Measurements from ENCODE around the gene MARCHF3. TPM values are rescaled to one million over a fixed set of nuclear protein-coding genes. Genes with fewer than 3 reads are reported as not detected.

Gene MARCHF3, protein sequence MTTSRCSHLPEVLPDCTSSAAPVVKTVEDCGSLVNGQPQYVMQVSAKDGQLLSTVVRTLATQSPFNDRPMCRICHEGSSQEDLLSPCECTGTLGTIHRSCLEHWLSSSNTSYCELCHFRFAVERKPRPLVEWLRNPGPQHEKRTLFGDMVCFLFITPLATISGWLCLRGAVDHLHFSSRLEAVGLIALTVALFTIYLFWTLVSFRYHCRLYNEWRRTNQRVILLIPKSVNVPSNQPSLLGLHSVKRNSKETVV
- total RNA-seq = 1 to 10 TPM in 3 of 6 experiments, under 1 TPM in 3; 0.33 to 4.3 (median 0.77) TPM
- long read RNA-seq = 0 reads

DNA sequence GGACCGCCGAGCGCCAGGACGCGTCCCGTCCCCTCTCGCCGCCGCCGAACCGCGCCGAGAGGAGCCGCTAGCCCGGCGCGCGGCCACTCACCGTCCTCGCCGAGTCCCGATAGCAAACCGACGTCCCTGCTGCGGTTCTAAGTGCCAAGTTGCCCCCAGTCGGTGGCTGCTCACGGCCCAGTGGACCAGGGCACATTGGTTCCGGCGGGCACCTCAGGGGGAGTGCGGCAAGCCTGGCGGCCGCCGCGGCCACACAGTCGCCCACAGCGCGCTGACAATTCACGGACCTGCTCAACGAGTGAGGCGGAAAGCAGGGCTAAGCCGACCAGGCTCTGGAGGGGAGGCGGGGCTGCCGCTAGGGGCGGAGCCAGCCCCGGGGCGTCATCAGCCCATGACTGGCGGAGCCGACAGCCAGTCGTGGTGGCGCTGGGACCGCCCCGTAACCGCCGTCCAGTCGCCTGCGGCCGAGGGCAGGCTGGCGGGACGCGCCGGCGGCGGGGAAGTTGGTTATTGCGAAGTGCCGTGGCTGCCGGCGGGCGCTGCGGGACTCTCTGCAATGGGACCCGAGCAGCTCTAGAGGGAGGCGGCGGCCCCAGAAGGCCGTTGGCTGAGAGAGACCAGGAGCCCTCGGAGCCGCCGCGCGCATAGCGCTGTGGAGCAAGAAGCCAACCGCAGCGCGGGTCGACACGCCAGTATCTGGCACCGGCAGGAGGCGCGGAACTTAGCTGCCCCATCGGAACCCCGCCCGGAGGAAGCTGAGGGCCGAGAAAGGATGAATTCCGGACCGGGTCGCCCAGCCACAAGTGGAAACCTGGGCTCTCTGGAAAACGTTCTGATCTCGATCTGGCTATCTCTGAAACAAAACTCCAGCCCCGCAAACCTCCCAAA lies at the start of gene MARCHF3:
TSS of gene MARCHF3 (minus strand) at position 300 of the 888 bp plus-strand sequence. CDS start 112,387 bp downstream, outside the sequence.
- WGBS (ENCODE audit: insufficient coverage, low coverage, low lambda C conversion rate, missing lambda C conversion rate) = 0% methylated on average over 20 of the region's 97 CpGs
- Histone ChIP-seq H3K36me3 (no peaks in the 10 kb centered on the region), H3K4me1 (peaks cover 0 to 9% (median 1%) of the 10 kb centered on the region in 4 donors), H3K9me3 (no peaks in the 10 kb centered on the region), H3K4me3 (peak within 1 kb of the TSS; percentile 61 to 81 (median 75)), H3K27ac (peak within 1 kb of the TSS; percentile 80 to 85 (median 82)), H3K27me3 (no peaks in the 10 kb centered on the region)
- ATAC-seq (peak; percentile 97 to 100 (median 98)), DNase-seq (peak; percentile 97 to 98 (median 97))
- TF ChIP-seq, protein P1, sequence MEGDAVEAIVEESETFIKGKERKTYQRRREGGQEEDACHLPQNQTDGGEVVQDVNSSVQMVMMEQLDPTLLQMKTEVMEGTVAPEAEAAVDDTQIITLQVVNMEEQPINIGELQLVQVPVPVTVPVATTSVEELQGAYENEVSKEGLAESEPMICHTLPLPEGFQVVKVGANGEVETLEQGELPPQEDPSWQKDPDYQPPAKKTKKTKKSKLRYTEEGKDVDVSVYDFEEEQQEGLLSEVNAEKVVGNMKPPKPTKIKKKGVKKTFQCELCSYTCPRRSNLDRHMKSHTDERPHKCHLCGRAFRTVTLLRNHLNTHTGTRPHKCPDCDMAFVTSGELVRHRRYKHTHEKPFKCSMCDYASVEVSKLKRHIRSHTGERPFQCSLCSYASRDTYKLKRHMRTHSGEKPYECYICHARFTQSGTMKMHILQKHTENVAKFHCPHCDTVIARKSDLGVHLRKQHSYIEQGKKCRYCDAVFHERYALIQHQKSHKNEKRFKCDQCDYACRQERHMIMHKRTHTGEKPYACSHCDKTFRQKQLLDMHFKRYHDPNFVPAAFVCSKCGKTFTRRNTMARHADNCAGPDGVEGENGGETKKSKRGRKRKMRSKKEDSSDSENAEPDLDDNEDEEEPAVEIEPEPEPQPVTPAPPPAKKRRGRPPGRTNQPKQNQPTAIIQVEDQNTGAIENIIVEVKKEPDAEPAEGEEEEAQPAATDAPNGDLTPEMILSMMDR (IDR thresholded peaks at IDR 0.05) = peak in 3 of 4 donors; percentile 15 to 19 (median 18)
- peak; percentile 94 for TF ChIP-seq POLR2A (IDR thresholded peaks at IDR 0.05)
- intact Hi-C loops (cut with DNase I) = no loop called here

DNA sequence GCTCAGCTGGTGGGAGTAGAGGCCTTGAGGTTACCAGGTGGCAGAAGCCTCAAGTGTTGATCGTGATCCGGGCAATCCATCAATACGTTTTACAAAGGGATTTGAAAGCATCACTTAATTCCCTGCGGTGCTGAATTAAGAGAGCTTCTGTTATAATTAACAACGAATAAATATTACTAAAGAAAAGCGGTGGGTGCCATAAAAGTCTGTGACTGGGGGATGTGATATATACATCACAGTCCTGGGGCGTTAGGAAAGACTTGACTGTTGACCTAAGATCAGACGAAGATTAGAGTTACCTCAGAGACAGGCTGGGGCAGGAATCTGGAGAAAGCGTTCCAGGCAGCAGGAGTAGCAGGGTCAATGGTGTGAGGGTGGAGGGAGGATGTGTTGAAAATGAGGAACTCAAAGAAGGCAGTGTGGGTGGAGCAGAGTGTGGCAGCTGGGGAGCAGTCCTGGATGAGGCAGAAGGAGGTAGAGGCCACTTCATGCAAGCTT lies 49.7 kb upstream of the MARCHF3 start:
- H3K36me3 ChIP-seq = no peaks in the 10 kb centered on the region
- 34% methylated on average over 9 of the region's 9 CpGs for WGBS (ENCODE audit: insufficient coverage, low coverage, low lambda C conversion rate, missing lambda C conversion rate)
- no peaks in the 10 kb centered on the region for H3K9me3 ChIP-seq
- H3K4me1 ChIP-seq = no peaks in the 10 kb centered on the region
- ATAC-seq = no peak
- intact Hi-C loops (cut with DNase I) = no loop called here
- no peak for DNase-seq
- TF ChIP-seq, protein P1 (IDR thresholded peaks at IDR 0.05) = no peak
- TF ChIP-seq POLR2A (IDR thresholded peaks at IDR 0.05) = no peak
- no peaks in the 10 kb centered on the region for H3K27me3 ChIP-seq
- H3K4me3 ChIP-seq = no peak overlapping the region
- H3K27ac ChIP-seq = no peak overlapping the region

DNA sequence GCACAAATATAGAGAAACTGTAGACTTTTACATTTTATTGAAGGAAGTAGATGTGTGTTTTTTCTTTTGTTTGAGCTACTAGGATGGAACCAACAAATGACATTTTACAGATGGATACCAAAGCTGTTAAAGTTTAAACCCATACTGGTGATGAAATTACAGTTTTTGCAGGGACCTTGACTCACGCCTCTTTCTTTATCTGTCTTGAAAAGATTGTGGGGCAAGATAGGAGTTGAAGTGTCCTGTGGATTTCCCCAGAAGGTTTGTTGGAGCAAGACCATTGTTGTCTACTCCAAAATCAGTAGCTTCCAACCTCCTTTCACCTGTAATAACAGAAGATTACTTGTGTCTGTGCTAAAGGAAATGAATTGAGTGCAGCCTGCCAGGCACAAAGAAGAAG lies 47.0 kb upstream of the MARCHF3 start:
- 17% methylated on average over 1 of the region's 1 CpG for WGBS (ENCODE audit: insufficient coverage, low coverage, low lambda C conversion rate, missing lambda C conversion rate)
- H3K36me3 ChIP-seq = no peaks in the 10 kb centered on the region
- H3K27ac ChIP-seq = no peak overlapping the region
- no peaks in the 10 kb centered on the region for H3K4me1 ChIP-seq
- ATAC-seq (no peak), DNase-seq (no peak)
- no peaks in the 10 kb centered on the region for H3K9me3 ChIP-seq
- no peaks in the 10 kb centered on the region for H3K27me3 ChIP-seq
- intact Hi-C loops (cut with DNase I) = no loop called here
- TF ChIP-seq POLR2A (IDR thresholded peaks at IDR 0.05) = no peak
- TF ChIP-seq, protein P1 (IDR thresholded peaks at IDR 0.05) = no peak
- H3K4me3 ChIP-seq = no peak overlapping the region

DNA sequence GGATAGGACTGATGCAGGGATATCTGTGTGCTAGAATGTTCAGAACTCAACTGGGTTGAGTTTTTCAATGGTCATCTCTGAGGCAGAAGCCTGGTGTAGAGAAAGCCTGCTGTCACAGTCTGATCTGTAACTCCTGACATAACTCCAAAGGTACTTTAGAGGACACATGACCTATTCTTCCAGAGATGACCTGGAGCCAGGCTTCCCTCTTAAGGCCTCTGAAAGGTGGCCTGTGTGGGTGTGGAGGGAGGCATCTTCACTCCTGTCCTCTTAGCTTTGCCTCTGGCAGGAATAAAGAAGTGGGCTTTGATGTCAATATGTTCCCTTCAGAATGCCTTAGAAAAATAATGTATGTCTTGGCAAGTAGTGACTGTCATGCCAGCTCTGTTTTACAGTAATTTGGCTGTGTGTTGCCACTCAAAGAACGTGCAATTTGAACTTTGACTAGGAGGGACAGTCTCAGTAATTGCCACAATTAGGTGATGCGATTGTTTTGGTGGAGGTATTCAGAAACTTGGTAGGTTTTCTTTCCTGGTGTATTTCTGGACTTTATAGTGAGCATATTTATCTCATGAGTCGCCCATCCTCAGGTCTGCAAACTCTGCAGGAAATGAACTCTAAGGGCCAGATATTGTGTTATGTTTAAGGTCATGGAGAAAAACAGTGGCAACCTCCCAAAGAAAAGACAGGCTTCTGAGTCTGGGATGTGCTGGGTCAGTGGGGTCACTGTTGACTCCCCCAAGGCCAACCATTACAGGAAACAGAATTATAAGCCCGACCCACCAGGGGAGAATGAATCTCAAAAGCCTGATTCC lies 46.2 kb upstream of the MARCHF3 start:
- no peak for DNase-seq
- no peaks in the 10 kb centered on the region for H3K27me3 ChIP-seq
- H3K9me3 ChIP-seq = no peaks in the 10 kb centered on the region
- WGBS (ENCODE audit: insufficient coverage, low coverage, low lambda C conversion rate, missing lambda C conversion rate) = 41% methylated on average over 4 of the region's 4 CpGs
- TF ChIP-seq POLR2A (IDR thresholded peaks at IDR 0.05) = no peak
- TF ChIP-seq, protein P1 (IDR thresholded peaks at IDR 0.05) = no peak
- intact Hi-C loops (cut with DNase I) = no loop called here
- no peaks in the 10 kb centered on the region for H3K36me3 ChIP-seq
- no peak overlapping the region for H3K27ac ChIP-seq
- no peak overlapping the region for H3K4me3 ChIP-seq
- no peaks in the 10 kb centered on the region for H3K4me1 ChIP-seq
- ATAC-seq = peak; percentile 21 to 70 (median 52)

Data from right lobe of liver (tissue), 6 donors.